Endothelial cell of umbilical vein (primary cell): ENCODE measurements around the gene RPS2.

Experiments used
- CTCF ChIP-seq, 2 donors: IDR thresholded peaks; 1 replicate in 1 of 2; 2 replicates in 1 of 2; pipeline ENCODE4 v1.5.1; 2011; ENCODE audit warnings: low read length in 2 of 2, mild to moderate bottlenecking in 2 of 2, moderate library complexity in 2 of 2, control low read depth in 1 of 2, inconsistent platforms in 1 of 2, low read depth in 1 of 2; ENCODE audit not compliant: insufficient read depth in 1 of 2; ENCODE audit errors: extremely low read depth in 1 of 2
- EZH2 ChIP-seq: IDR thresholded peaks from 2 replicates; pipeline ENCODE4 v1.6.1; 2012; ENCODE audit warnings: borderline replicate concordance, low read depth, mild to moderate bottlenecking, moderate library complexity, low read length, inconsistent platforms; ENCODE audit not compliant: severe bottlenecking
- JUN ChIP-seq: IDR thresholded peaks from 2 replicates; pipeline ENCODE4 v1.6.1; 2011; ENCODE audit warnings: borderline replicate concordance, low read depth; ENCODE audit not compliant: insufficient read length, insufficient read depth
- MAX ChIP-seq: IDR thresholded peaks from 2 replicates; pipeline ENCODE4 v1.6.1; 2011; ENCODE audit not compliant: insufficient read depth, insufficient read length
- POLR2A ChIP-seq: IDR thresholded peaks from 2 replicates; pipeline ENCODE4 v1.6.1; 2012; ENCODE audit warnings: low read depth, mild to moderate bottlenecking, control low read depth, low read length
- POLR2AphosphoS5 ChIP-seq: IDR thresholded peaks from 2 replicates; pipeline ENCODE4 v1.6.1; 2012; ENCODE audit warnings: low read depth, mild to moderate bottlenecking, control low read depth, low read length, moderate library complexity; ENCODE audit not compliant: insufficient read depth

- TF ChIP-seq CTCF (IDR thresholded peaks at IDR 0.05; ENCODE audit: extremely low read depth in 1 of 2, insufficient read depth in 1 of 2, low read depth in 1 of 2, low read length in 2 of 2): no peak
- no peak for TF ChIP-seq MAX
- no peak for TF ChIP-seq JUN
- no peak for TF ChIP-seq POLR2A
- TF ChIP-seq POLR2AphosphoS5: no peak
- TF ChIP-seq EZH2: no peak
Measured at GRCh38 chr16:1940273-1941161, 24.1 kb downstream of the RPS2 start.
